ENCODE results near the gene TERF2IP. TPM values are rescaled to one million over a fixed set of nuclear protein-coding genes. Genes with fewer than 3 reads are reported as not detected.

Gene TERF2IP
- total RNA-seq, 1 experiment from 2014 or later: 48.5 TPM

DNA sequence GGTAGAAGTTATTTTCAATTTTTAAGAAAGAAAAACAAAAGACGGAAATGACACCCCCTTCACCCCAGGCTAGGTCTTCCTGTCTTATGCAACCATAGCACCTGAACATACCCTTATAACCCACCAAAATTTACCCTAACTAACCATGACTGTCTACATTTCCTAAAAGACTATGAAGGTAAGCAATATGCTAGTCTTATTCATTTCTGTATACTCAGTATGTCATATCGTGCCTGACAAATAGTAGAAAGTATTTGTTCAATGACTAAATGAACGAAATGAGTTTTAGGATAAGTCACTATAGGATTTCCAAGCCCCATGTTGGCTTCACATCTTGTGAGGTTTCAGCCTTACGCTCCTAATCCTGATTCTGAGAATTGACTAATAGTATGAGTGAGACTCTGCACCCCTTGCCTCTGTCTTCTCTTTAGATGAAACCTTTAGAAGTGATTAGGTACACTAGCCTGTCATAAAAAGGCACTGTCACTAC is 31.0 kb upstream of the TERF2IP start:
- Histone ChIP-seq H3K9me3 (ENCODE audit: low read depth, low read length, poor library complexity, severe bottlenecking) (no peaks in the 10 kb centered on the region), H3K36me3 (ENCODE audit: insufficient read depth, low read length, poor library complexity, severe bottlenecking) (peaks cover 39% of the 10 kb centered on the region), H3K27me3 (replicated peaks; ENCODE audit: insufficient read depth, low read depth, low read length, poor library complexity) (no peaks in the 10 kb centered on the region), H3K27ac (ENCODE audit: low read depth, low read length, poor library complexity, severe bottlenecking) (no peak overlapping the region), H3K4me1 (ENCODE audit: insufficient read depth, low read length, poor library complexity, severe bottlenecking) (peaks cover 4% of the 10 kb centered on the region), H3K4me3 (ENCODE audit: low read depth, low read length, poor library complexity, severe bottlenecking) (no peak overlapping the region)
- intact Hi-C loops (cut with micrococcal nuclease; ENCODE audit: unreplicated experiment): no loop called here
- DNase-seq (ENCODE audit: low spot score): no peak
- TF ChIP-seq EZH2 (IDR thresholded peaks at IDR 0.05; ENCODE audit: borderline replicate concordance, low read depth, low read length, poor library complexity, severe bottlenecking): no peak
- TF ChIP-seq, protein P1, sequence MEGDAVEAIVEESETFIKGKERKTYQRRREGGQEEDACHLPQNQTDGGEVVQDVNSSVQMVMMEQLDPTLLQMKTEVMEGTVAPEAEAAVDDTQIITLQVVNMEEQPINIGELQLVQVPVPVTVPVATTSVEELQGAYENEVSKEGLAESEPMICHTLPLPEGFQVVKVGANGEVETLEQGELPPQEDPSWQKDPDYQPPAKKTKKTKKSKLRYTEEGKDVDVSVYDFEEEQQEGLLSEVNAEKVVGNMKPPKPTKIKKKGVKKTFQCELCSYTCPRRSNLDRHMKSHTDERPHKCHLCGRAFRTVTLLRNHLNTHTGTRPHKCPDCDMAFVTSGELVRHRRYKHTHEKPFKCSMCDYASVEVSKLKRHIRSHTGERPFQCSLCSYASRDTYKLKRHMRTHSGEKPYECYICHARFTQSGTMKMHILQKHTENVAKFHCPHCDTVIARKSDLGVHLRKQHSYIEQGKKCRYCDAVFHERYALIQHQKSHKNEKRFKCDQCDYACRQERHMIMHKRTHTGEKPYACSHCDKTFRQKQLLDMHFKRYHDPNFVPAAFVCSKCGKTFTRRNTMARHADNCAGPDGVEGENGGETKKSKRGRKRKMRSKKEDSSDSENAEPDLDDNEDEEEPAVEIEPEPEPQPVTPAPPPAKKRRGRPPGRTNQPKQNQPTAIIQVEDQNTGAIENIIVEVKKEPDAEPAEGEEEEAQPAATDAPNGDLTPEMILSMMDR (conservative IDR thresholded peaks at IDR 0.05; ENCODE audit: low read depth, low read length): no peak
- no TSS peak for BruUV-seq (replicated peaks)
- CTCF ChIA-PET: interaction anchor here (0.6 kb wide), 1 partner anchor 99 kb away, joined by 4 read pairs; no protein-coding TSS in a partner anchor
- POLR2A ChIA-PET (ENCODE audit: low non-redundant PET): no interaction called here

DNA sequence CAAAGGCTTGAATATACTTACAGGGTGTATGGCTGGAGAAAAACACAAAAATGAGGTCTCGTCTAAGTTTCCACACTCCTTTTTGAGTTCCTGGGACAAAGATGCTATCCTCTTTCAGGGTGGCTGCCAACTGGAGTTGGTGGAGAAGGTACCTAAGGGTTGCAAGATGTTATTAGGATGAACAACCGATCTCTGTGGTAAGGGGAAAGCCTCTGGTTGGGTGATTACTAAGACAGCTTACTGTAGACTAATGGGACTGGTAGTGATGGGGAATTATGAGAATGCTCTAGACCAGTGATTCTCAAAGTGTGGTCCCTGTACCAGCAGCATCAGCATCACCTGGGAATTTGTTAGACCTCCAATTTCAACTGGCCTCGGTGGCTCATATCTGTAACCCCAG is 30.5 kb upstream of the TERF2IP start:
- intact Hi-C loops (cut with micrococcal nuclease; ENCODE audit: unreplicated experiment): no loop called here
- TF ChIP-seq, protein P1 (conservative IDR thresholded peaks at IDR 0.05; ENCODE audit: low read depth, low read length): no peak
- no peak for TF ChIP-seq EZH2 (IDR thresholded peaks at IDR 0.05; ENCODE audit: borderline replicate concordance, low read depth, low read length, poor library complexity, severe bottlenecking)
- Histone ChIP-seq H3K4me1 (ENCODE audit: insufficient read depth, low read length, poor library complexity, severe bottlenecking) (peaks cover 8% of the 10 kb centered on the region), H3K27me3 (replicated peaks; ENCODE audit: insufficient read depth, low read depth, low read length, poor library complexity) (no peaks in the 10 kb centered on the region), H3K27ac (ENCODE audit: low read depth, low read length, poor library complexity, severe bottlenecking) (no peak overlapping the region), H3K9me3 (ENCODE audit: low read depth, low read length, poor library complexity, severe bottlenecking) (no peaks in the 10 kb centered on the region), H3K36me3 (ENCODE audit: insufficient read depth, low read length, poor library complexity, severe bottlenecking) (peaks cover 35% of the 10 kb centered on the region), H3K4me3 (ENCODE audit: low read depth, low read length, poor library complexity, severe bottlenecking) (no peak overlapping the region)
- no TSS peak for BruUV-seq (replicated peaks)
- CTCF ChIA-PET: no interaction called here
- POLR2A ChIA-PET (ENCODE audit: low non-redundant PET): no interaction called here
- no peak for DNase-seq (ENCODE audit: low spot score)

DNA sequence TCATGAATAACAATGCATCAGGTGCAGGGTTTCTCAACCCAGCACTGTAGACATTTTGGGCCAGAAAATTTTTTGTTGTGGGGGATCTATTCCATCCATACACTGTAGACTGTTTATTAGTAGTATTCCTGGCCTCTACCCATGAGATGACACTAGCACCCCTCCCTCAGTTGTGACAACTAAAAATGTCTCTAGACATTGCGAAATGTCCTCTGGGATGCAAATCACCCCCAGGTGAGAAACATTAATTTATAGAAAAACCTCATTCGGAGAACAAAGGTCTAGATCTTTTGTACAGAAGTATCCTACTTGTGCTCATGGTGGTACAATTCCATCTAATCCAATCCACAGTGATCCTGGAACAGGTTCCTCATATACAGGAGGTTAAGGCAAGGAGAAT is 28.8 kb upstream of the TERF2IP start:
- no peak overlapping the region for H3K27ac ChIP-seq (ENCODE audit: low read depth, low read length, poor library complexity, severe bottlenecking)
- H3K9me3 ChIP-seq (ENCODE audit: low read depth, low read length, poor library complexity, severe bottlenecking): no peaks in the 10 kb centered on the region
- peaks cover 11% of the 10 kb centered on the region for H3K4me1 ChIP-seq (ENCODE audit: insufficient read depth, low read length, poor library complexity, severe bottlenecking)
- intact Hi-C loops (cut with micrococcal nuclease; ENCODE audit: unreplicated experiment): no loop called here
- no peaks in the 10 kb centered on the region for H3K27me3 ChIP-seq (replicated peaks; ENCODE audit: insufficient read depth, low read depth, low read length, poor library complexity)
- BruUV-seq (replicated peaks): no TSS peak
- no peak for DNase-seq (ENCODE audit: low spot score)
- no peak overlapping the region for H3K4me3 ChIP-seq (ENCODE audit: low read depth, low read length, poor library complexity, severe bottlenecking)
- POLR2A ChIA-PET (ENCODE audit: low non-redundant PET): no interaction called here
- TF ChIP-seq, protein P1 (conservative IDR thresholded peaks at IDR 0.05; ENCODE audit: low read depth, low read length): no peak
- no peak for TF ChIP-seq EZH2 (IDR thresholded peaks at IDR 0.05; ENCODE audit: borderline replicate concordance, low read depth, low read length, poor library complexity, severe bottlenecking)
- CTCF ChIA-PET: interaction anchor here (0.5 kb wide), 1 partner anchor 26 kb away, joined by 3 read pairs; no protein-coding TSS in a partner anchor
- peaks cover 29% of the 10 kb centered on the region for H3K36me3 ChIP-seq (ENCODE audit: insufficient read depth, low read length, poor library complexity, severe bottlenecking)

All from A673 (cell line).